H9 (cell line): ENCODE measurements around the gene RARG. TPM values are rescaled to one million over a fixed set of nuclear protein-coding genes. Genes with fewer than 3 reads are reported as not detected.

Source experiments
- DNase-seq: peaks from one replicate; pipeline ENCODE4 v3.0.0-alpha.2; 2017
- H2AFZ ChIP-seq: one replicate; pipeline ENCODE4 v1.6.1; 2013; ENCODE audit warnings: mild to moderate bottlenecking, low read length, control low read depth, moderate library complexity
- H2AK5ac ChIP-seq: 2 replicates; pipeline ENCODE4 v1.6.1; 2013; ENCODE audit warnings: low read length, control low read depth, mixed read lengths; ENCODE audit not compliant: insufficient read length
- H2BK120ac ChIP-seq: one replicate; pipeline ENCODE4 v1.6.1; 2013; ENCODE audit warnings: low read depth, mild to moderate bottlenecking, low read length, control low read depth, inconsistent platforms; ENCODE audit not compliant: poor library complexity, severe bottlenecking
- H2BK12ac ChIP-seq: 2 replicates; pipeline ENCODE4 v1.6.1; 2013; ENCODE audit warnings: low read length, control low read depth, mixed read lengths, low read depth; ENCODE audit not compliant: insufficient read length
- H2BK15ac ChIP-seq: 2 replicates; pipeline ENCODE4 v1.6.1; 2013; ENCODE audit warnings: low read depth, low read length, control low read depth
- H2BK20ac ChIP-seq: one replicate; pipeline ENCODE4 v1.6.1; 2013; ENCODE audit warnings: low read depth, mild to moderate bottlenecking, low read length, control low read depth, inconsistent platforms; ENCODE audit not compliant: poor library complexity, severe bottlenecking
- H2BK5ac ChIP-seq: 2 replicates; pipeline ENCODE4 v1.6.1; 2013; ENCODE audit warnings: low read length, control low read depth, mixed read lengths; ENCODE audit not compliant: insufficient read length
- H3K14ac ChIP-seq: 2 replicates; pipeline ENCODE4 v1.6.1; 2013; ENCODE audit warnings: low read length, control low read depth; ENCODE audit not compliant: insufficient read depth
- H3K18ac ChIP-seq: 2 replicates; pipeline ENCODE4 v1.6.1; 2013; ENCODE audit warnings: low read depth, mild to moderate bottlenecking, mixed read lengths, low read length, control low read depth; ENCODE audit not compliant: insufficient read length
- H3K23ac ChIP-seq: 2 replicates; pipeline ENCODE4 v1.6.1; 2013; ENCODE audit warnings: low read length, control low read depth, mixed read lengths, low read depth; ENCODE audit not compliant: insufficient read length
- H3K23me2 ChIP-seq: 2 replicates; pipeline ENCODE4 v1.6.1; 2013; ENCODE audit warnings: low read depth, mild to moderate bottlenecking, mixed read lengths, low read length, control low read depth; ENCODE audit not compliant: insufficient read length, poor library complexity, severe bottlenecking
- H3K27ac ChIP-seq: 2 replicates; pipeline ENCODE4 v1.5.1; 2013; ENCODE audit warnings: low read length, control low read depth, mixed read lengths, low read depth; ENCODE audit not compliant: insufficient read length
- H3K27me3 ChIP-seq: 2 replicates; pipeline ENCODE4 v1.6.1; 2013; ENCODE audit warnings: low read length, control low read depth, inconsistent platforms; ENCODE audit not compliant: insufficient read depth
- H3K4ac ChIP-seq: 2 replicates; pipeline ENCODE4 v1.6.1; 2013; ENCODE audit warnings: low read depth, mild to moderate bottlenecking, control low read depth, inconsistent platforms, low read length, moderate library complexity
- H3K4me1 ChIP-seq: 2 replicates; pipeline ENCODE4 v1.6.1; 2013; ENCODE audit warnings: low read length, control low read depth, inconsistent platforms; ENCODE audit not compliant: insufficient read depth
- H3K4me2 ChIP-seq: 2 replicates; pipeline ENCODE4 v1.6.1; 2013; ENCODE audit warnings: low read length, control low read depth, mixed read lengths; ENCODE audit not compliant: insufficient read length, insufficient read depth
- H3K56ac ChIP-seq: 2 replicates; pipeline ENCODE4 v1.6.1; 2013; ENCODE audit warnings: low read depth, mild to moderate bottlenecking, mixed read lengths, low read length, control low read depth; ENCODE audit not compliant: insufficient read length
- H3K79me1 ChIP-seq: 2 replicates; pipeline ENCODE4 v1.6.1; 2013; ENCODE audit warnings: low read depth, mild to moderate bottlenecking, moderate library complexity, low read length, control low read depth, inconsistent platforms; ENCODE audit not compliant: insufficient read depth, poor library complexity, severe bottlenecking
- H3K79me2 ChIP-seq: 2 replicates; pipeline ENCODE4 v1.6.1; 2013; ENCODE audit warnings: low read length, control low read depth, inconsistent platforms; ENCODE audit not compliant: insufficient read depth
- H3K9ac ChIP-seq: 2 replicates; pipeline ENCODE4 v1.6.1; 2013; ENCODE audit warnings: low read length, control low read depth, mixed read lengths; ENCODE audit not compliant: insufficient read length; ENCODE audit errors: extremely low read depth
- H3K9me3 ChIP-seq: one replicate; pipeline ENCODE4 v1.6.1; 2013; ENCODE audit warnings: low read depth, low read length, inconsistent platforms; ENCODE audit not compliant: control insufficient read depth
- H3T11ph ChIP-seq: one replicate; pipeline ENCODE4 v1.6.1; 2013; ENCODE audit warnings: mild to moderate bottlenecking, low read length, control low read depth, inconsistent platforms
- H4K20me1 ChIP-seq: one replicate; pipeline ENCODE4 v1.6.1; 2013; ENCODE audit not compliant: control insufficient read depth, insufficient read length, insufficient read depth
- H4K5ac ChIP-seq: 2 replicates; pipeline ENCODE4 v1.6.1; 2013; ENCODE audit warnings: low read depth, mild to moderate bottlenecking, mixed read lengths, low read length, control low read depth; ENCODE audit not compliant: insufficient read length
- H4K8ac ChIP-seq: replicated peaks from 2 replicates; pipeline ENCODE4 v1.6.1; 2013; ENCODE audit warnings: low read length, control low read depth, mixed read lengths, low read depth; ENCODE audit not compliant: insufficient read length
- H4K91ac ChIP-seq: 2 replicates; pipeline ENCODE4 v1.6.1; 2013; ENCODE audit warnings: low read depth, mild to moderate bottlenecking, moderate library complexity, mixed read lengths, low read length, control low read depth; ENCODE audit not compliant: insufficient read length
- H3K27ac Mint-ChIP-seq, 3 experiments: 2 replicates in 2 of 3; 3 replicates in 1 of 3; pipeline ENCODE4 v1.8.0; 2020 to 2021; ENCODE audit warnings: mixed read lengths in 3 of 3, mild to moderate bottlenecking in 1 of 3, moderate library complexity in 1 of 3
- H3K27me3 Mint-ChIP-seq: 2 replicates; pipeline ENCODE4 v1.8.0; 2021; ENCODE audit warnings: low read depth, mild to moderate bottlenecking, moderate library complexity, mixed read lengths
- H3K36me3 Mint-ChIP-seq, 3 experiments: 2 replicates in 2 of 3; 3 replicates in 1 of 3; pipeline ENCODE4 v1.8.0; 2020 to 2021; ENCODE audit warnings: low read depth in 3 of 3, mixed read lengths in 3 of 3; ENCODE audit not compliant: insufficient read depth in 1 of 3
- H3K4me1 Mint-ChIP-seq, 2 experiments: 2 replicates each; pipeline ENCODE4 v1.8.0; 2020; ENCODE audit warnings: mixed read lengths in 2 of 2
- H3K4me3 Mint-ChIP-seq, 2 experiments: 2 replicates in 1 of 2; 3 replicates in 1 of 2; pipeline ENCODE4 v1.8.0; 2020 to 2021; ENCODE audit warnings: mild to moderate bottlenecking in 2 of 2, mixed read lengths in 2 of 2, moderate library complexity in 1 of 2
- H3K9me3 Mint-ChIP-seq, 2 experiments: 2 replicates in 1 of 2; 3 replicates in 1 of 2; pipeline ENCODE4 v1.8.0; 2020; ENCODE audit warnings: mild to moderate bottlenecking in 2 of 2, mixed read lengths in 2 of 2, moderate library complexity in 1 of 2
- CTCF ChIP-seq: fragments of 200-600 bp; sonication (generic); conservative IDR thresholded peaks from 3 replicates; pipeline ENCODE4 v1.8.0; 2021; ENCODE audit warnings: antibody characterized with exemption, mild to moderate bottlenecking
- WGBS: extraction: QIAGEN DNeasy Blood & Tissue Kit; methylation state at CpG from one replicate; pipeline ENCODE4 v1.1.7; 2013; ENCODE audit warnings: missing lambda C conversion rate, low lambda C conversion rate, mixed read lengths; ENCODE audit not compliant: insufficient read length; ENCODE audit errors: extremely low coverage; 5-methylcytosine and 5-hydroxymethylcytosine counted together
- total RNA-seq: library from RNA; stranded (reverse); gene quantifications from 2 replicates; pipeline ENCODE4 v1.2.1, GENCODE V29; 2021

The RARG gene
- total RNA-seq, 1 experiment from 2014 or later: 43.7 TPM

GRCh38 chr12:53182903-53183302 is 49.1 kb downstream of the RARG start:
- H4K8ac ChIP-seq: no peak overlapping the region
- no peaks in the 10 kb centered on the region for H3K9me3 ChIP-seq
- H3K79me2 ChIP-seq: no peaks in the 10 kb centered on the region
- no peak overlapping the region for H2BK20ac ChIP-seq
- Mint-ChIP-seq H3K4me3 (no peak overlapping the region), H3K27me3 (peaks cover 31% of the 10 kb centered on the region), H3K36me3 (peaks cover 41 to 59% (median 57%) of the 10 kb centered on the region in 3 experiments; a peak in 6 of 7 replicates), H3K27ac (no peak overlapping the region), H3K9me3 (no peaks in the 10 kb centered on the region; a peak in 1 of 5 replicates), H3K4me1 (peaks cover 14 to 17% of the 10 kb centered on the region in 2 experiments)
- H3K9ac ChIP-seq: no peak overlapping the region
- H3K79me1 ChIP-seq: no peaks in the 10 kb centered on the region
- H2BK15ac ChIP-seq: no peak overlapping the region
- no CpG with 5 or more reads among the region's 2 CpGs for WGBS
- no peak for TF ChIP-seq CTCF
- no peak overlapping the region for H3K56ac ChIP-seq
- no peak overlapping the region for H2BK120ac ChIP-seq
- no peaks in the 10 kb centered on the region; the same call in 1 of the 2 replicates for H3K27me3 ChIP-seq
- peaks cover 13% of the 10 kb centered on the region for H3K23me2 ChIP-seq
- no peak overlapping the region for H2BK5ac ChIP-seq
- no peak overlapping the region for H3T11ph ChIP-seq
- H4K5ac ChIP-seq: no peak overlapping the region
- H3K27ac ChIP-seq: no peak overlapping the region
- H2AK5ac ChIP-seq: no peak overlapping the region
- no peak overlapping the region for H4K91ac ChIP-seq
- H3K4ac ChIP-seq: no peak overlapping the region
- no peak overlapping the region for H3K14ac ChIP-seq
- DNase-seq: no peak
- H2AFZ ChIP-seq: no peak overlapping the region
- H3K18ac ChIP-seq: no peak overlapping the region
- no peak overlapping the region for H3K23ac ChIP-seq
- no peak overlapping the region for H3K4me2 ChIP-seq
- H3K4me1 ChIP-seq: 0 out of 2 replicates have a peak, but pooled peaks cover 3% of the 10 kb centered on the region
- peaks cover 2% of the 10 kb centered on the region for H4K20me1 ChIP-seq
- H2BK12ac ChIP-seq: no peak overlapping the region
